Adrenal gland (tissue), 5 donors: Measurements from ENCODE around the gene ARFIP1.

Source experiments
- POLR2A ChIP-seq, 2 donors: fragments of 450-650 bp; IDR thresholded peaks; one replicate each; pipeline ENCODE4 v1.6.1; 2017; ENCODE audit warnings: antibody characterized with exemption in 2 of 2, mild to moderate bottlenecking in 2 of 2, moderate library complexity in 1 of 2
- TF ChIP-seq, protein P1 (sequence below), 6 experiments: fragments of 450-650 bp in 4 of 6; fragments of 200-600 bp in 2 of 6; sonication (generic) in 1 of 6; IDR thresholded peaks; 1 replicate in 5 of 6; 2 replicates in 1 of 6; pipeline versions ENCODE4 v1.5.1 to v1.8.0; 2016 to 2021; ENCODE audit warnings: antibody characterized with exemption in 6 of 6, mild to moderate bottlenecking in 2 of 6, moderate library complexity in 1 of 6
- donor health status: DM: no; HTN: no; CAD: no.

DNA sequence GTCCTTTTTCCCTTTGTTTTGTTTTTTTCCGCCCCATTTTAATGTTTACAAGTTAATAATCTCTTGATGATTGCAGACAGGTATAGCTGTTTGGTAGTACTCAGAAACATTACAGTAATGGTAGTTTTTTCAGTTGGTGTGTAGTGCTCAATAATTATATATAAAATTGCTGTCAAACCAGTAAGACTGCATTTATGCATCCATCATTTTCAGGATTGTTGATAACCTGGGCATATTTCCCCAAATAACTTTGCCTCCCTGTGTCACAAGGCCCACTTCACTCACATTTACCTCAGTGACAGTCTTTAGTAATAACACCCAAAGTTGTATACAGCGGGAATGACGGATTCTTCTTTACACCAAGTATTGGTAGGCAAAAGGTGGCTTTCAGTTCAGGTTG, 16.1 kb downstream of the ARFIP1 start:
- TF ChIP-seq, protein P1, sequence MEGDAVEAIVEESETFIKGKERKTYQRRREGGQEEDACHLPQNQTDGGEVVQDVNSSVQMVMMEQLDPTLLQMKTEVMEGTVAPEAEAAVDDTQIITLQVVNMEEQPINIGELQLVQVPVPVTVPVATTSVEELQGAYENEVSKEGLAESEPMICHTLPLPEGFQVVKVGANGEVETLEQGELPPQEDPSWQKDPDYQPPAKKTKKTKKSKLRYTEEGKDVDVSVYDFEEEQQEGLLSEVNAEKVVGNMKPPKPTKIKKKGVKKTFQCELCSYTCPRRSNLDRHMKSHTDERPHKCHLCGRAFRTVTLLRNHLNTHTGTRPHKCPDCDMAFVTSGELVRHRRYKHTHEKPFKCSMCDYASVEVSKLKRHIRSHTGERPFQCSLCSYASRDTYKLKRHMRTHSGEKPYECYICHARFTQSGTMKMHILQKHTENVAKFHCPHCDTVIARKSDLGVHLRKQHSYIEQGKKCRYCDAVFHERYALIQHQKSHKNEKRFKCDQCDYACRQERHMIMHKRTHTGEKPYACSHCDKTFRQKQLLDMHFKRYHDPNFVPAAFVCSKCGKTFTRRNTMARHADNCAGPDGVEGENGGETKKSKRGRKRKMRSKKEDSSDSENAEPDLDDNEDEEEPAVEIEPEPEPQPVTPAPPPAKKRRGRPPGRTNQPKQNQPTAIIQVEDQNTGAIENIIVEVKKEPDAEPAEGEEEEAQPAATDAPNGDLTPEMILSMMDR (IDR thresholded peaks at IDR 0.05): no peak
- TF ChIP-seq POLR2A (IDR thresholded peaks at IDR 0.05): no peak
